ENCODE results near the gene NDUFAF7.

DNA sequence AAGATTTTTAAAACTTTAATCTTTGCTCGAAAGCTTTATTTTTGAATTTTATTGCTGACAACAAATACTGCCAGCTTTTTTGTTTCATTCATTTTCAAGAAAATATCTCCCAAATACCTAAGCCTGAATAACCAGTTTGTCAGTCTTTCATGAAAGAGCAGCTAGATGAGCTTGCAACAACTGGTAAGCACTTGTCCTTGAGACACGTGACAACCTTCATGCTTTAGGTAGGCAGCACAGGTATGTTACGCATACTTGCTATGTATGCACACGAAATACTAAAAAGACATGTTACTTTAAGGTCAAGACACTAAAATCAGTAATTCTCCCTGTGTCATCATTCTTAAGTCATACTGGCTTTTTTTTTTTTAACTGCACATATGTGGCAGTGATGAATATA lies 12.4 kb upstream of the NDUFAF7 start:
- no peak for TF ChIP-seq CTCF (IDR thresholded peaks at IDR 0.05)
- TF ChIP-seq POLR2A (IDR thresholded peaks at IDR 0.05): no peak
